ENCODE measurements around the gene PTH1R.

- TF ChIP-seq EP300 (IDR thresholded peaks at IDR 0.05) (no peak), POLR2AphosphoS5 (IDR thresholded peaks at IDR 0.05) (no peak), CTCF (IDR thresholded peaks at IDR 0.05) (no peak)
Measured at GRCh38 chr3:46894256-46894655, 16.7 kb downstream of the PTH1R start.

Measured in suprapubic skin (tissue), 4 donors.